Tibial nerve (tissue), 4 donors: ENCODE data around the gene TKTL2. TPM values are rescaled to one million over a fixed set of nuclear protein-coding genes. Genes with fewer than 3 reads are reported as not detected.

Experiments
- DNase-seq, 2 donors: peaks; one replicate each; pipeline ENCODE4 v3.0.0-alpha.2; 2019; ENCODE audit warnings: low spot score in 2 of 2
- H3K27ac ChIP-seq, 4 donors: fragments of 200-600 bp; sonication (generic) in 3 of 4; one replicate each; pipeline ENCODE4 v1.5.1; 2017 to 2019; ENCODE audit warnings: mild to moderate bottlenecking in 1 of 4
- H3K27me3 ChIP-seq, 2 donors: fragments of 200-600 bp; sonication (generic) in 1 of 2; one replicate each; pipeline versions ENCODE4 v1.5.1 to v1.6.0; 2017 to 2019
- H3K36me3 ChIP-seq, 3 donors: fragments of 200-600 bp; sonication (generic); one replicate each; pipeline ENCODE4 v1.5.1; 2018 to 2019
- H3K4me1 ChIP-seq, 4 donors: fragments of 200-600 bp; sonication (generic) in 3 of 4; one replicate each; pipeline ENCODE4 v1.5.1; 2017 to 2019
- H3K4me3 ChIP-seq, 4 donors: fragments of 200-600 bp; sonication (generic) in 3 of 4; one replicate each; pipeline ENCODE4 v1.5.1; 2017 to 2019; ENCODE audit warnings: mild to moderate bottlenecking in 1 of 4, moderate library complexity in 1 of 4
- H3K9me3 ChIP-seq, 4 donors: fragments of 200-600 bp; sonication (generic) in 3 of 4; one replicate each; pipeline ENCODE4 v1.5.1; 2017 to 2019
- EP300 ChIP-seq, 2 donors: sonication (generic); formaldehyde crosslinking; IDR thresholded peaks; one replicate each; pipeline ENCODE4 v1.6.1; 2017; ENCODE audit warnings: antibody characterized with exemption in 2 of 2, mild to moderate bottlenecking in 1 of 2
- POLR2A ChIP-seq, 2 donors: fragments of 450-650 bp; IDR thresholded peaks; one replicate each; pipeline ENCODE4 v1.6.1; 2017; ENCODE audit warnings: antibody characterized with exemption in 2 of 2, mild to moderate bottlenecking in 2 of 2, moderate library complexity in 2 of 2
- WGBS, 2 donors: methylation state at CpG; one replicate each; pipeline ENCODE4 v1.1.5; 2018; 5-methylcytosine and 5-hydroxymethylcytosine counted together
- total RNA-seq, 4 donors: library from RNA; depleted of rRNA; stranded (reverse); fragments of >200 nt; gene quantifications; one replicate each; pipeline ENCODE4 v1.1.0, GENCODE V29; 2016
- TF ChIP-seq, protein P1 (sequence below), 5 experiments: fragments of 200-600 bp in 3 of 5; fragments of 450-650 bp in 2 of 5; sonication (generic) in 3 of 5; IDR thresholded peaks; one replicate each; pipeline ENCODE4 v1.5.1; 2016 to 2019; ENCODE audit warnings: antibody characterized with exemption in 5 of 5, mild to moderate bottlenecking in 3 of 5, moderate library complexity in 2 of 5

The TKTL2 gene
- total RNA-seq, 4 donors from 2014 or later, result not detected

DNA sequence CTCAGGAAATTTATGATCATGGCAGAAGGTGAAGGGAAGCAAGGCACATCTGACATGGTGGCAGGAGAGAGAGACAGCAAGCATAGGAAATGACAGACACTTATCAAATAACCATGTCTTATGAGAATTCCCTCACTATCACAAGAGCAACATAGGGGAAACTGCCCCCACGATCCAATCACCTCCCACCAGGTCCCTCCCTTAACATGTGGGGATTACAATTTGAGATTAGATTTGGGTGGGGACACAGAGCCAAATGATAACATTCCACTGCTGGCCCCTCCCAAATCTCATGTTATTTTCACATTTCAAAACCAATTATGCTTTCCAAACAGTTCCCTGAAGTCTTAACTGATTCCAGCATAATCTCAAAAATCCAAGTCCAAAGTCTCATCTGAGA lies 12.8 kb upstream of the TKTL2 start:
- Histone ChIP-seq H3K4me1 (no peaks in the 10 kb centered on the region), H3K4me3 (no peak overlapping the region), H3K36me3 (no peaks in the 10 kb centered on the region), H3K27me3 (no peaks in the 10 kb centered on the region), H3K27ac (no peak overlapping the region), H3K9me3 (no peaks in the 10 kb centered on the region)
- 71 to 92% methylated on average over 1 of the region's 1 CpG for WGBS, 2 donors
- no peak for TF ChIP-seq POLR2A (IDR thresholded peaks at IDR 0.05)
- TF ChIP-seq, protein P1, sequence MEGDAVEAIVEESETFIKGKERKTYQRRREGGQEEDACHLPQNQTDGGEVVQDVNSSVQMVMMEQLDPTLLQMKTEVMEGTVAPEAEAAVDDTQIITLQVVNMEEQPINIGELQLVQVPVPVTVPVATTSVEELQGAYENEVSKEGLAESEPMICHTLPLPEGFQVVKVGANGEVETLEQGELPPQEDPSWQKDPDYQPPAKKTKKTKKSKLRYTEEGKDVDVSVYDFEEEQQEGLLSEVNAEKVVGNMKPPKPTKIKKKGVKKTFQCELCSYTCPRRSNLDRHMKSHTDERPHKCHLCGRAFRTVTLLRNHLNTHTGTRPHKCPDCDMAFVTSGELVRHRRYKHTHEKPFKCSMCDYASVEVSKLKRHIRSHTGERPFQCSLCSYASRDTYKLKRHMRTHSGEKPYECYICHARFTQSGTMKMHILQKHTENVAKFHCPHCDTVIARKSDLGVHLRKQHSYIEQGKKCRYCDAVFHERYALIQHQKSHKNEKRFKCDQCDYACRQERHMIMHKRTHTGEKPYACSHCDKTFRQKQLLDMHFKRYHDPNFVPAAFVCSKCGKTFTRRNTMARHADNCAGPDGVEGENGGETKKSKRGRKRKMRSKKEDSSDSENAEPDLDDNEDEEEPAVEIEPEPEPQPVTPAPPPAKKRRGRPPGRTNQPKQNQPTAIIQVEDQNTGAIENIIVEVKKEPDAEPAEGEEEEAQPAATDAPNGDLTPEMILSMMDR (IDR thresholded peaks at IDR 0.05), result no peak
- TF ChIP-seq EP300 (IDR thresholded peaks at IDR 0.05), result no peak
- DNase-seq, result no peak

DNA sequence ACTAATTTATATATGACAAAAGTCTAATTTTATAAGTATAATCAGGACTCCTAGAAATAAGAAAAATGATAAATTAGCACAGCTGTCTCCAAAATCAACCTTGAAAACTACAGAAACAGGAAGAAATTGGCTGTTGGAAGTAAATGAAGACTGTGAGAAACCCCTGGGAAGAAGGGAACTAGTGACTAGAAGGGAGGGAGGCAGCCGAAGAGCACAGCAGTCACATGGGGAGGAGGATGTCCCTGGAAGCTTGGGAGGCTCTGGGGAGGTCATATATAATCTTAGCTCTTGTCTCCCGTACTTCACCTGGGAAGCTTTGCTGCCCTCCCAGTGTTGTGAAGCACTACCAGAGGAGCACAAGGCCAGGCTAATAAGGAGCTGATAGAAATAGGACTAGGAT lies 12.0 kb upstream of the TKTL2 start:
- no peaks in the 10 kb centered on the region for H3K4me1 ChIP-seq
- H3K9me3 ChIP-seq, result no peaks in the 10 kb centered on the region
- WGBS, 2 donors, result 56 to 62% methylated on average over 2 of the region's 2 CpGs
- no peak overlapping the region for H3K4me3 ChIP-seq
- no peak overlapping the region for H3K27ac ChIP-seq
- no peak for DNase-seq
- TF ChIP-seq EP300 (IDR thresholded peaks at IDR 0.05), result no peak
- no peak for TF ChIP-seq POLR2A (IDR thresholded peaks at IDR 0.05)
- TF ChIP-seq, protein P1 (IDR thresholded peaks at IDR 0.05), result no peak
- H3K27me3 ChIP-seq, result no peaks in the 10 kb centered on the region
- no peaks in the 10 kb centered on the region for H3K36me3 ChIP-seq

DNA sequence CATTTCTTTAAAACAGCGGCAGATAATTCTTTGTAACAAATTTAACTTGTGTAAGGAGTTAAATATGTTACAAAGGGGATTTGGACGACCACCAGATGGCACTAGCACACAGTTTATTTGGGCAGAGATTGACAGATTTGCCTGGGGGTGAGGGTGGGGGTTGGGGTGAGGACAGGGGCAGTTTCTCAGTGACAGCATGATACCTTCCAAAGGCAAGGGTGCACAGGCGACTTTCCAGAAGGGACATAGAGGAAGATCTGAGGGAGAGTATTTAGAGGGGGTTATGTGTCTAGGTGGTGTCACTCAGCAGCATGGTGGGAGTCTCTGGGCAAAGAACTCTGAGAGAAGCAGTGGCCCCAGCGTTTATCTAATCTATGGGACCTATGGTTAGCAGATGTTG lies 11.4 kb upstream of the TKTL2 start:
- no peak for TF ChIP-seq EP300 (IDR thresholded peaks at IDR 0.05)
- TF ChIP-seq, protein P1 (IDR thresholded peaks at IDR 0.05), result peak in 4 of 5 experiments; percentile 41 to 62 (median 54)
- DNase-seq, result peak in 1 of 2 donors; percentile 62
- H3K4me3 ChIP-seq, result no peak overlapping the region
- no peaks in the 10 kb centered on the region for H3K9me3 ChIP-seq
- no peaks in the 10 kb centered on the region for H3K27me3 ChIP-seq
- H3K4me1 ChIP-seq, result no peaks in the 10 kb centered on the region
- 27% methylated on average over 4 of the region's 4 CpGs for WGBS, 2 donors
- H3K36me3 ChIP-seq, result no peaks in the 10 kb centered on the region
- no peak overlapping the region for H3K27ac ChIP-seq

DNA sequence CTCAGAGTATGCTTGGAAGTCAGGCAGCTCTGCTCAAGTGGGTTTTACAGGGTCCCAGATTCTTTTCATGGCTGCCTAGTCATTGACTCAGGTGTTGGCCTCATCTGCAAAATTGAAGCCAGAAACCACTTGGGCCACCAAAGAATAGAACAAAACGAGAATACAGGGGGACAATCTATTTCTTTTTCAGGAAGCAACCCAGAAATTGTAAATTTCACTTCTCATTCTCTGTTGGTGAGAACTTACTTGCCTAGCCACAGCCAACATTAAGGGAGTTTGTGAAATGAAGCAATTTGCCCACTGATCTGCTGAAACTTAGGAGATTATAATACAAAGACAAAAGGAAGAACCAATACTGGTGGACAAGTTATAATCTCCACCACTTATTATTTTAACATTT lies 8.6 kb upstream of the TKTL2 start:
- DNase-seq, result no peak
- H3K27ac ChIP-seq, result no peak overlapping the region
- H3K36me3 ChIP-seq, result no peaks in the 10 kb centered on the region
- no peaks in the 10 kb centered on the region for H3K4me1 ChIP-seq
- no peak overlapping the region for H3K4me3 ChIP-seq
- no peaks in the 10 kb centered on the region for H3K9me3 ChIP-seq
- H3K27me3 ChIP-seq, result no peaks in the 10 kb centered on the region
- TF ChIP-seq POLR2A (IDR thresholded peaks at IDR 0.05) (no peak), EP300 (IDR thresholded peaks at IDR 0.05) (no peak)
- WGBS, 2 donors, result 45 to 56% methylated on average over 1 of the region's 1 CpG

DNA sequence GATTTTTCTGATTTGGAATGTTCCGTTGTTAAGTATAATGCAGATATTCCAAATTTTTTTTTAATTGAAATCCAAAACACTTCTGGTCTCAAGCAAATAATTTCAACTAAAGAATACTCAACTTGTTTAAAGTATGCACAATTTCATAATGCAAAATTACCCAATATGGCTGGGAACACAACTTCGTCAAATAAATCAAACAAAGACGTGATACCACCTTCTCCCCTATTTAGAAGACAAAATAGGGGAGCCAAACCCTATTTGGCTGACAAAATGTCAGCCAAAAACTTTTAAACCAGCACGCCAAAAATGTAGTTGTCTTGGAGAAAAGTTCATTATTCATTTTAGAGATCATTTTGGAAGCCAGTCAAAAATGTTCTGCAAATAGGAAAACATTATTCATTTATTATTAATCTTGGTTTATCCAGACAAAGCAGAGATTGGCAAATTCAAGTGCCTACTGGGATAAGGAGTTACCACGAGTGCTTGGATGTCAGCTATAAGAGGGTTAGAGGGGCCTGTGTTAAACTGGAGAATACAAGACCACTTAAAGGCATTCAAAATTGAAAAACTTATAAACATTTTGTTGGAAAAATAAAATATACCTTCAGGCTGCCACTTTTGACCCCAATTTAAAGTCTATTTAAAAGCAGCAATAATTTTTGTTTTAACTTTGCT lies 3.3 kb upstream of the TKTL2 start:
- WGBS, 2 donors, result 33 to 43% methylated on average over 5 of the region's 5 CpGs
- Histone ChIP-seq H3K9me3 (peaks cover 0 to 3% (median 0%) of the 10 kb centered on the region in 4 donors), H3K4me3 (no peak overlapping the region), H3K27me3 (no peaks in the 10 kb centered on the region), H3K27ac (no peak overlapping the region), H3K4me1 (peaks cover 0 to 6% (median 0%) of the 10 kb centered on the region in 4 donors), H3K36me3 (no peaks in the 10 kb centered on the region)
- TF ChIP-seq, protein P1 (IDR thresholded peaks at IDR 0.05), result no peak
- TF ChIP-seq POLR2A (IDR thresholded peaks at IDR 0.05) (no peak), EP300 (IDR thresholded peaks at IDR 0.05) (no peak)
- DNase-seq, result no peak
